Endothelial cell of umbilical vein (primary cell): ENCODE results near the gene PLEKHA8. TPM values are rescaled to one million over a fixed set of nuclear protein-coding genes. Genes with fewer than 3 reads are reported as not detected.

Source experiments
- BruUV-seq: library from RNA; stranded (reverse); fragments of 400-500 nt; replicated peaks from 2 replicates; lab custom pipeline; 2021; lab: Mats Ljungman, UMichigan
- CTCF ChIA-PET: fragments of 300-600, 350-600 bp; sonication (Branson Sonifier 250); formaldehyde crosslinking; loops from one replicate; lab custom pipeline; 2021; ENCODE audit warnings: antibody characterized with exemption, inconsistent platforms; lab: Charles Lee
- POLR2A ChIA-PET: fragments of 300-600, 350-600 bp; sonication (Branson Sonifier 250); formaldehyde crosslinking; loops from one replicate; lab custom pipeline; 2021; ENCODE audit warnings: antibody characterized with exemption, inconsistent platforms; lab: Charles Lee
- DNase-seq: peaks from one replicate; pipeline ENCODE4 v3.0.0-alpha.2; 2011; ENCODE audit warnings: low read depth, low spot score
- FAIRE-seq: peaks from 2 replicates; lab custom pipeline; 2011; peaks lifted over from hg19 to GRCh38; lab: Jason Lieb, UNC
- H2AFZ ChIP-seq: 2 replicates; pipeline ENCODE4 v1.6.0; 2012; ENCODE audit warnings: low read depth, low read length, control low read depth, inconsistent platforms
- H3K27ac ChIP-seq: 2 replicates; pipeline ENCODE4 v1.5.1; 2011; ENCODE audit warnings: low read depth, mild to moderate bottlenecking, control low read depth, low read length, moderate library complexity; ENCODE audit not compliant: insufficient read depth
- H3K27me3 ChIP-seq, 2 experiments: 2 replicates each; pipeline versions ENCODE4 v1.6.0 to v1.6.1; 2011; ENCODE audit warnings: low read length in 2 of 2, mixed read lengths in 1 of 2; ENCODE audit not compliant: control insufficient read depth in 2 of 2, insufficient read depth in 2 of 2
- H3K36me3 ChIP-seq, 2 experiments: 2 replicates in 1 of 2; 3 replicates in 1 of 2; pipeline ENCODE4 v1.5.1; 2011; ENCODE audit warnings: low read length in 2 of 2, mild to moderate bottlenecking in 1 of 2, moderate library complexity in 1 of 2; ENCODE audit not compliant: control insufficient read depth in 2 of 2, insufficient read depth in 2 of 2; ENCODE audit errors: extremely low read depth in 1 of 2
- H3K4me1 ChIP-seq: 3 replicates; pipeline ENCODE4 v1.5.1; 2011; ENCODE audit warnings: mild to moderate bottlenecking, low read length; ENCODE audit not compliant: control insufficient read depth, insufficient read depth; ENCODE audit errors: extremely low read depth
- H3K4me2 ChIP-seq: 2 replicates; pipeline ENCODE4 v1.6.1; 2011; ENCODE audit warnings: low read length, control low read depth, mixed read lengths; ENCODE audit not compliant: insufficient read depth
- H3K4me3 ChIP-seq, 3 experiments: fragments of 200-600 bp in 1 of 3; sonication (generic), shearing (Covaris generic) in 1 of 3; replicated peaks in 1 of 3; 2 replicates each; pipeline ENCODE4 v1.5.1; 2011 to 2016; ENCODE audit warnings: control low read depth in 3 of 3, low read length in 3 of 3, mild to moderate bottlenecking in 2 of 3, inconsistent platforms in 1 of 3, low read depth in 1 of 3, moderate library complexity in 1 of 3; ENCODE audit not compliant: insufficient read depth in 1 of 3
- H3K79me2 ChIP-seq: 2 replicates; pipeline ENCODE4 v1.6.0; 2012; ENCODE audit warnings: low read length, inconsistent platforms; ENCODE audit not compliant: control insufficient read depth, insufficient read depth
- H3K9ac ChIP-seq: replicated peaks from 2 replicates; pipeline ENCODE3; 2011; ENCODE audit warnings: low read length, control low read depth; ENCODE audit not compliant: insufficient read depth; ENCODE audit errors: extremely low read depth
- H3K9me1 ChIP-seq: replicated peaks from 3 replicates; pipeline ENCODE4 v1.6.0; 2011; ENCODE audit warnings: mild to moderate bottlenecking, low read length; ENCODE audit not compliant: control insufficient read depth, insufficient read depth; ENCODE audit errors: extremely low read depth
- H3K9me3 ChIP-seq: replicated peaks from 2 replicates; pipeline ENCODE4 v1.5.1; 2012; ENCODE audit warnings: low read length, inconsistent platforms; ENCODE audit not compliant: control insufficient read depth, insufficient read depth
- H4K20me1 ChIP-seq: replicated peaks from 2 replicates; pipeline ENCODE3; 2011; ENCODE audit warnings: mild to moderate bottlenecking, low read length; ENCODE audit not compliant: control insufficient read depth, insufficient read depth; ENCODE audit errors: extremely low read depth
- CTCF ChIP-seq, 2 donors: IDR thresholded peaks; 1 replicate in 1 of 2; 2 replicates in 1 of 2; pipeline ENCODE4 v1.5.1; 2011; ENCODE audit warnings: low read length in 2 of 2, mild to moderate bottlenecking in 2 of 2, moderate library complexity in 2 of 2, control low read depth in 1 of 2, inconsistent platforms in 1 of 2, low read depth in 1 of 2; ENCODE audit not compliant: insufficient read depth in 1 of 2; ENCODE audit errors: extremely low read depth in 1 of 2
- FOS ChIP-seq: IDR thresholded peaks from 2 replicates; pipeline ENCODE4 v1.6.1; 2011; ENCODE audit warnings: mild to moderate bottlenecking, low read length, moderate library complexity, borderline replicate concordance; ENCODE audit not compliant: insufficient read depth
- GATA2 ChIP-seq: IDR thresholded peaks from 2 replicates; pipeline ENCODE4 v1.7.0; 2011; ENCODE audit warnings: low read depth, mild to moderate bottlenecking, moderate library complexity, mixed read lengths, low read length; ENCODE audit not compliant: insufficient read length, insufficient read depth
- JUN ChIP-seq: IDR thresholded peaks from 2 replicates; pipeline ENCODE4 v1.6.1; 2011; ENCODE audit warnings: borderline replicate concordance, low read depth; ENCODE audit not compliant: insufficient read length, insufficient read depth
- MAX ChIP-seq: IDR thresholded peaks from 2 replicates; pipeline ENCODE4 v1.6.1; 2011; ENCODE audit not compliant: insufficient read depth, insufficient read length
- MYC ChIP-seq: IDR thresholded peaks from one replicate; pipeline ENCODE4 v1.6.1; 2011; ENCODE audit warnings: mild to moderate bottlenecking, low read depth, low read length
- POLR2A ChIP-seq: IDR thresholded peaks from 2 replicates; pipeline ENCODE4 v1.6.1; 2012; ENCODE audit warnings: low read depth, mild to moderate bottlenecking, control low read depth, low read length
- POLR2AphosphoS5 ChIP-seq: IDR thresholded peaks from 2 replicates; pipeline ENCODE4 v1.6.1; 2012; ENCODE audit warnings: low read depth, mild to moderate bottlenecking, control low read depth, low read length, moderate library complexity; ENCODE audit not compliant: insufficient read depth
- dilution Hi-C: fragments of 300-500 bp; cut with MboI; formaldehyde crosslinking; loops from one replicate; pipeline ENCODE4 v1.15.0; 2019; ENCODE audit warnings: low sequenced_read_pairs; ENCODE audit not compliant: extremely low pct_ligation_motif_present
- intact Hi-C: fragments of 100-400 bp; cut with micrococcal nuclease; formaldehyde crosslinking; loops from one replicate; pipeline ENCODE4 v1.10.0; 2022
- polyA plus RNA-seq, 4 experiments: library from polyadenylated mRNA; depleted of rRNA in 3 of 4; stranded (reverse) in 3 of 4; unstranded in 1 of 4; fragments of >200 nt; gene quantifications; 2 replicates each; pipeline versions ENCODE4 v1.2.1 to v1.2.3, GENCODE V29; 2011 to 2012; ENCODE audit warnings: missing spikeins in 1 of 4
- total RNA-seq: library from RNA; stranded (reverse); gene quantifications from 2 replicates; pipeline ENCODE4 v1.2.3, GENCODE V29; 2021

Gene PLEKHA8
- total and polyA plus RNA-seq, 2 donors (not counting 3 experiments of a cell fraction or from before 2014, with no cell fraction given) = 4.5 to 19.8 TPM

GRCh38 chr7:30175180-30175579, 147.0 kb downstream of the PLEKHA8 start:
- dilution Hi-C loops (no loop called here), intact Hi-C loops (no loop called here)
- Histone ChIP-seq H3K9me3 (no peaks in the 10 kb centered on the region), H3K9me1 (no peaks in the 10 kb centered on the region), H2AFZ (no peak overlapping the region), H3K79me2 (no peaks in the 10 kb centered on the region), H3K27ac (no peak overlapping the region), H3K9ac (no peak overlapping the region), H3K4me1 (no peaks in the 10 kb centered on the region), H3K4me3 (no peak overlapping the region), H3K27me3 (peaks cover 2 to 4% of the 10 kb centered on the region in 2 experiments), H3K36me3 (no peaks in the 10 kb centered on the region), H3K4me2 (no peak overlapping the region), H4K20me1 (no peaks in the 10 kb centered on the region)
- TF ChIP-seq FOS (no peak), GATA2 (no peak), POLR2A (no peak), CTCF (IDR thresholded peaks at IDR 0.05; ENCODE audit: extremely low read depth in 1 of 2, insufficient read depth in 1 of 2, low read depth in 1 of 2, low read length in 2 of 2) (no peak), MAX (no peak), MYC (no peak), JUN (no peak), POLR2AphosphoS5 (no peak)
- no TSS peak for BruUV-seq
- no peak for DNase-seq
- FAIRE-seq = no peak
- ChIA-PET CTCF (interaction anchor here (0.9 to 1.3 kb wide), 2 partner anchors 10 to 101 kb away, joined by 3 to 4 read pairs; no protein-coding TSS in a partner anchor), POLR2A (no interaction called here)
